Gastrocnemius medialis (tissue), 4 donors: ENCODE results near the gene SLC25A11. TPM values are rescaled to one million over a fixed set of nuclear protein-coding genes. Genes with fewer than 3 reads are reported as not detected.

Experiments used
- ATAC-seq, 2 donors: fragments of 150-250 bp; one replicate each; pipeline ENCODE4 v1.9.1; 2016
- DNase-seq, 2 donors: peaks; one replicate each; pipeline ENCODE4 v3.0.0-alpha.2; 2019
- H3K27ac ChIP-seq, 4 donors: fragments of 200-600 bp; sonication (generic); 1 replicate in 1 of 4; 2 replicates in 3 of 4; pipeline ENCODE4 v1.5.1; 2016 to 2018; ENCODE audit warnings: mild to moderate bottlenecking in 2 of 4, moderate library complexity in 1 of 4
- H3K27me3 ChIP-seq, 3 donors: fragments of 200-600 bp; sonication (generic) in 2 of 3; 1 replicate in 1 of 3; 2 replicates in 2 of 3; pipeline versions ENCODE4 v1.5.1 to v1.6.0; 2016 to 2019; ENCODE audit warnings: mild to moderate bottlenecking in 1 of 3, moderate library complexity in 1 of 3
- H3K36me3 ChIP-seq, 2 donors: fragments of 200-600 bp; sonication (generic) in 1 of 2; one replicate each; pipeline ENCODE4 v1.5.1; 2017 to 2018
- H3K4me1 ChIP-seq, 2 donors: fragments of 200-600 bp; sonication (generic) in 1 of 2; one replicate each; pipeline ENCODE4 v1.5.1; 2016 to 2017; ENCODE audit warnings: mild to moderate bottlenecking in 2 of 2
- H3K4me3 ChIP-seq, 4 donors: fragments of 200-600 bp; sonication (generic) in 3 of 4; 1 replicate in 1 of 4; 2 replicates in 3 of 4; pipeline ENCODE4 v1.5.1; 2016 to 2019; ENCODE audit warnings: mild to moderate bottlenecking in 2 of 4
- H3K9me3 ChIP-seq, 3 donors: fragments of 200-600 bp; sonication (generic) in 2 of 3; 1 replicate in 1 of 3; 2 replicates in 2 of 3; pipeline ENCODE4 v1.5.1; 2016 to 2019
- POLR2A ChIP-seq, 2 donors: fragments of 450-650 bp; IDR thresholded peaks; one replicate each; pipeline ENCODE4 v1.6.1; 2017; ENCODE audit warnings: antibody characterized with exemption in 2 of 2, mild to moderate bottlenecking in 2 of 2, moderate library complexity in 2 of 2
- in situ Hi-C, 4 donors: fragments of 200-750 bp; cut with MboI; loops; one replicate each; pipeline versions ENCODE4 v1.15.0 to v1.8.0; 2017; ENCODE audit warnings: low sequenced_read_pairs in 4 of 4
- intact Hi-C: fragments of 100-400 bp; cut with DNase I; formaldehyde crosslinking; loops from one replicate; pipeline ENCODE4 v1.15.1; 2023; ENCODE audit warnings: low total_unique reads
- total RNA-seq, 4 donors: library from RNA; depleted of rRNA; stranded (reverse); fragments of >200 nt; gene quantifications; one replicate each; pipeline versions ENCODE4 v1.1.0 to v1.2.3, GENCODE V29; 2016
- TF ChIP-seq, protein P1 (sequence below), 5 experiments: fragments of 450-650 bp in 3 of 5; fragments of 200-600 bp in 2 of 5; sonication (generic) in 2 of 5; IDR thresholded peaks in 4 of 5; conservative IDR thresholded peaks in 1 of 5; 1 replicate in 4 of 5; 2 replicates in 1 of 5; pipeline ENCODE4 v1.5.1; 2016 to 2019; ENCODE audit warnings: antibody characterized with exemption in 5 of 5, mild to moderate bottlenecking in 3 of 5, moderate library complexity in 3 of 5

SLC25A11 gene
- total RNA-seq, 4 donors from 2014 or later, result 52.6 to 106 (median 81.7) TPM

DNA sequence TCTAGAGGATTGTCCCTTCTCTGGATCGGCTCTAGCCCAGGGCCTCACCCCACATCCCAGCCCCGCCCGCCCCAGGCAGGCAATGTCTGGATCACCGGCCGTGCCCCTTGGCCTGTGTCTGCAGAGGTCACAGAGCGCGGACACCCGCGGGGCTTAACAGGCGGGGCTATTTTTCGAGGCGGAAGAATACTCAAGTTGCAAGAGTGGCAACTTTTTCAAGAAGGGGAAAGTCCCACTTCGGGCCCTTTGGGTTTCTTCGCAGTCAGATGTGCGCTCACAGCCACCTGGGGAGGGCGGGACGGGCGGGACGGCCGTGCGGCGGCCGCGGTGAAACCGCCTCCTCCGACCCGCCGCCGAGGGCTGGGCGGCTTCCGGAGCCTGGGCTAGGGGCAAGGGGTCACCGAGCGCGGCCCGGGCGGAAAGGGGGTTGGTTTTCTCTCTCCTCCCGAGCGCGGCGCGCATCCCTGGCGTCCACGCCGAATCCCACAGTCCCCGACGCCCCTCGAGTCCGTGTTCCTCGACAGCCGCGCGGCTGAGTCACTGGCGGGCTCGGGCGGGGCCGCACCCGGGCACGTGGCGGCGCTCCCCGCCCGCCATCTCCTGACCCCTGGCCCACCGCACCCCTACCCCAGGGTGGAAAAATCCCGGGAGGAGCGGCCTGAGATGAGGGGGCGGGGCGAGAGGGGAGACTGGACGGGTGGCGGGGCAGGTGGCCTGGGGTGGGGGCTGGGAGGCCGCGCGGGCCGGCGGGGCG, 9.7 kb upstream of the SLC25A11 start:
- in situ Hi-C loops, result no loop called here
- peak; percentile 36 to 45 for TF ChIP-seq POLR2A (IDR thresholded peaks at IDR 0.05)
- TF ChIP-seq, protein P1, sequence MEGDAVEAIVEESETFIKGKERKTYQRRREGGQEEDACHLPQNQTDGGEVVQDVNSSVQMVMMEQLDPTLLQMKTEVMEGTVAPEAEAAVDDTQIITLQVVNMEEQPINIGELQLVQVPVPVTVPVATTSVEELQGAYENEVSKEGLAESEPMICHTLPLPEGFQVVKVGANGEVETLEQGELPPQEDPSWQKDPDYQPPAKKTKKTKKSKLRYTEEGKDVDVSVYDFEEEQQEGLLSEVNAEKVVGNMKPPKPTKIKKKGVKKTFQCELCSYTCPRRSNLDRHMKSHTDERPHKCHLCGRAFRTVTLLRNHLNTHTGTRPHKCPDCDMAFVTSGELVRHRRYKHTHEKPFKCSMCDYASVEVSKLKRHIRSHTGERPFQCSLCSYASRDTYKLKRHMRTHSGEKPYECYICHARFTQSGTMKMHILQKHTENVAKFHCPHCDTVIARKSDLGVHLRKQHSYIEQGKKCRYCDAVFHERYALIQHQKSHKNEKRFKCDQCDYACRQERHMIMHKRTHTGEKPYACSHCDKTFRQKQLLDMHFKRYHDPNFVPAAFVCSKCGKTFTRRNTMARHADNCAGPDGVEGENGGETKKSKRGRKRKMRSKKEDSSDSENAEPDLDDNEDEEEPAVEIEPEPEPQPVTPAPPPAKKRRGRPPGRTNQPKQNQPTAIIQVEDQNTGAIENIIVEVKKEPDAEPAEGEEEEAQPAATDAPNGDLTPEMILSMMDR (IDR thresholded peaks at IDR 0.05 in 4 of 5, conservative IDR thresholded peaks at IDR 0.05 in 1 of 5), result no peak
- Histone ChIP-seq H3K36me3 (peaks cover 0 to 22% of the 10 kb centered on the region in 2 donors), H3K27me3 (no peaks in the 10 kb centered on the region), H3K4me3 (peak overlapping the region; percentile 85 to 99 (median 96)), H3K27ac (peak overlapping the region; percentile 96 to 100 (median 98)), H3K4me1 (peaks cover 62 to 67% of the 10 kb centered on the region in 2 donors), H3K9me3 (no peaks in the 10 kb centered on the region)
- ATAC-seq, result peak; percentile 11 to 12
- intact Hi-C loops, result loop anchor here (1.0 to 5.0 kb wide), 2 partner anchors 18 to 1032 kb away; partner anchors contain the start of genes P2RX1 and SPAG7
- peak; percentile 79 to 89 for DNase-seq

DNA sequence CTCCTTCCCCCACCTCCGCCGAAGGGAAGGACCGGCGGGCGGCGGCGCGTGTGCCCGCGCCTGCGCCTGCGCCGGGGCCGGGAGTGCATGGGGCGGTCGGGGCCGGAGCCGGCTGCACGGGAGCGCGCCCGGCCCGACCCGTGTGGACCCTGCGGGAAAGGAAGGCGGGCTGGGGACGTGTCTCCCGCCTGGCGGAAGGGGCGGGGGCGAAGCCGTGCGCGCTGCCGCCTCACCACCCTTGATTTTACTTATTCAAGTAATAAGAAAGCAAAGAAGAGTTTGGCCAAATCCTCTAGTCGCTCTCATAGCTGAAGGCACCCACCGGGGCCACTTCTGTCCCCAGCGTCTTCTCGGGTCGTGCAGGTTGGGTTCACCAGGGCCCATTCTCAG, 9.1 kb upstream of the SLC25A11 start:
- H3K27me3 ChIP-seq, result no peaks in the 10 kb centered on the region
- intact Hi-C loops, result loop anchor here (1.0 kb wide), 2 partner anchors 18 to 51 kb away; partner anchors contain the start of gene SPAG7
- peak overlapping the region; percentile 85 to 99 (median 96) for H3K4me3 ChIP-seq

DNA sequence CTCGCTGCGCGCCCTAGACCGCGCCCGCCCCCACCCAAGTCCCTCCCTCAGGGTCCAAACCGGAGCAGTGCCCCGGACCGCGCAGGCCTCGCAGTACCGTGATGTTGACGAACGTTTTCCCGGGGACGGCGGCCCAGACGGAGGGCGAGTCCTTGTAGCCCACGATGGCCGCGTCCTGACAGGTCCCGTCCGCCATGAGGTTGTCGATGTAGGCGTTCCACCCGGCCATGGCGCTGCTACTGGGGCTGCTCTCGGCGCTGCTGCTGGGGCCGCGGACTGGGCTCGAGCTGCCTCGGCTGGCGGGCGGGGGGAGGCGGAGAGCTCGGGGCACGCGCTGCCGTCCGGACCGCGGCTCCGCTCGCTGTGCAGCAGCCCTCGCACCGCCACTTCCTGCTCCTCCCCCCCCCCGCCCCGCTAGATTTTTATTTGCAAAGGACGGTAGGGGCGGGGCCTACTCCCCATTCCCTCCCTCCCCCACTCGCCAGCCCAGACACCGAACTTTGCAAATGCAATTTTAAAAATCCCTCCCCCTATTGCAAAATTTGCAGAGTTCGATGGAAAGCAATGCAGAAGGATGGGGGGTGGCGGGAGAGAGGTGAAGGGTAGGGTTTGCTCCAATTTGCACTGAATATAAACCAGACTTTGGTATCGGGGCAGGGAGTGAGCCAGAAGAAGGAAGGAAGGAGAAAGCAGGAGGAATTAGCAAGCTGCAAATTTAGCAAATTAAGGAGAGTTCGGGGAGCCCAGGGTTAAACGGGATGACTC, 8.5 kb upstream of the SLC25A11 start, which contains the start of gene PFN1:
TSS of gene PFN1 (minus strand) at position 365 of the 765 bp plus-strand sequence. CDS start at position 229, 136 bp downstream.
- Histone ChIP-seq H3K27me3 (no peaks in the 10 kb centered on the region), H3K4me3 (peak within 1 kb of the TSS; percentile 85 to 99 (median 96)), H3K4me1 (peaks cover 52 to 58% of the 10 kb centered on the region in 2 donors), H3K9me3 (no peaks in the 10 kb centered on the region), H3K27ac (peak within 1 kb of the TSS; percentile 96 to 100 (median 98)), H3K36me3 (peaks cover 0 to 27% of the 10 kb centered on the region in 2 donors)
- TF ChIP-seq, protein P1 (IDR thresholded peaks at IDR 0.05 in 4 of 5, conservative IDR thresholded peaks at IDR 0.05 in 1 of 5), result no peak
- peak; percentile 91 to 96 for TF ChIP-seq POLR2A (IDR thresholded peaks at IDR 0.05)
- intact Hi-C loops (loop anchor here (1.0 kb wide), 1 partner anchor 52 kb away; no protein-coding TSS in a partner anchor), in situ Hi-C loops (no loop called here)
- DNase-seq, result peak; percentile 86 to 92
- ATAC-seq, result peak; percentile 47 to 64

More for the DNA sequence above, 9.1 kb upstream of the SLC25A11 start:
- Histone ChIP-seq H3K36me3 (peaks cover 0 to 22% of the 10 kb centered on the region in 2 donors), H3K9me3 (no peaks in the 10 kb centered on the region), H3K4me1 (peaks cover 58 to 64% of the 10 kb centered on the region in 2 donors), H3K27ac (peak overlapping the region; percentile 96 to 100 (median 98))
- in situ Hi-C loops, result no loop called here
- DNase-seq (peak; percentile 71 to 86), ATAC-seq (peak; percentile 47 to 53)
- TF ChIP-seq, protein P1 (IDR thresholded peaks at IDR 0.05 in 4 of 5, conservative IDR thresholded peaks at IDR 0.05 in 1 of 5), result no peak
- peak; percentile 15 to 78 for TF ChIP-seq POLR2A (IDR thresholded peaks at IDR 0.05)

DNA sequence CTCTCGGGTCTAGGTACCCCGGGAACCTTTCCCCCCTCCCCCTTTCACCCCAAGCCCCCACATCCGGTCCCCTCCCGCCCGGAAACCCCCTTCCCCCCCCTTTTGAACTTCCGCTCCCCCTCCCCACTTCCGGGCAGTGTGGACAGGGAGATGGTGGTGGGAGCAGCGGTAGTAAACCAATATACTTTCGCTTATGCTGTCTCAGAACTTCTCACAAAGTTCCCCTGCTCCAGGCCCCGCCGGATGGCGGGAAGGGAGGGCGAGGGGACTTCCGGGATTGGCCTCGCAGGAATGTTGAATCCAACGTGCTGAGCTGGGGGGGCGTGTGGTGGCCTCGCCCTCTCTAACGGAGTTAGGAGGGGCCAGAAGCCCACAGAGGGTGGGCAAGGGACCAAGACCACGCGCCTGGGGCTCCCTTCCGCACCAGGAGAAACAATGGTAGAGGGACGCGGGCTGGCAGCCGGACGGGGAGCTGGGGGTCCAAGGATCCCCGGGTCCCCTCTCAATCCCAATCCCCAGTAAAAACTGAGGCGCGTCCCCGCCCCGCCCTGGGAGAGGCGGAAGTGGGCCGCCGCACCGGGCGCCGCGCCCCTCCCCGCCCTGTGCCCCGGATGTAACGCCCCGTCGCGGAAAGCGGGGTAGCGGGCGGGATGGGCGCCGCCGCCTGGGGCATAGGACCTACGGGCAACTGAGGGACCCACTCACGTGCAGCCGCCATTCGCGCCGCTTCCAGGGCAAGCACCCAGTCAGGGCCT, 7.7 kb upstream of the SLC25A11 start:
- Histone ChIP-seq H3K4me3 (peak overlapping the region; percentile 85 to 99 (median 96)), H3K4me1 (peaks cover 45 to 51% of the 10 kb centered on the region in 2 donors), H3K27me3 (no peaks in the 10 kb centered on the region), H3K36me3 (peaks cover 0 to 35% of the 10 kb centered on the region in 2 donors), H3K27ac (peak overlapping the region; percentile 96 to 100 (median 98)), H3K9me3 (no peaks in the 10 kb centered on the region)
- peak; percentile 5 to 18 for ATAC-seq
- intact Hi-C loops, result loop anchor here (1.0 kb wide), 1 partner anchor 53 kb away; no protein-coding TSS in a partner anchor
- TF ChIP-seq, protein P1 (IDR thresholded peaks at IDR 0.05 in 4 of 5, conservative IDR thresholded peaks at IDR 0.05 in 1 of 5), result no peak
- in situ Hi-C loops, result no loop called here
- DNase-seq, result peak; percentile 48 to 56
